ENCODE data around the gene HNRNPA3.
"Not testable (repeated sequence)": the region's sequence is repeated elsewhere in the genome, so short reads cannot be mapped to it uniquely, and the experiment has no call there.

Gene HNRNPA3

DNA sequence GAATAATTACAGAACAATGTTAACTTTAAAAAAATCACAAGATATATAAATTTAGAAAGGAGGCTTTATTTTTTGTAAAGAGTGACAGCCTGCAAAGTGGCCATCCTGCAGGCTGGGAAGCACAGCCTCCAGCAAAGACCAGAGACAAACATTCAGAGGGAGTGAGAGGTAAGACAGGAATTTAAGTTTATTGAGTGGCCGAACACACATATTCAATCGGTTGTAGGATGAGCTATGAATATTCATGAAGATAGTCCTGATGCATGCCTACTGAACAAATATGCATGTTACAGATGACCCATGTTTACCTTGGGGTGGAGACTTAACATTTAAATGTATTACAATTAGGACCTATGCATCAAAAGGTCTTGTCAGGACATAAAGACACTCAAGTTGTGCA, 33.4 kb upstream of the HNRNPA3 start:
- TF ChIP-seq, protein P1, sequence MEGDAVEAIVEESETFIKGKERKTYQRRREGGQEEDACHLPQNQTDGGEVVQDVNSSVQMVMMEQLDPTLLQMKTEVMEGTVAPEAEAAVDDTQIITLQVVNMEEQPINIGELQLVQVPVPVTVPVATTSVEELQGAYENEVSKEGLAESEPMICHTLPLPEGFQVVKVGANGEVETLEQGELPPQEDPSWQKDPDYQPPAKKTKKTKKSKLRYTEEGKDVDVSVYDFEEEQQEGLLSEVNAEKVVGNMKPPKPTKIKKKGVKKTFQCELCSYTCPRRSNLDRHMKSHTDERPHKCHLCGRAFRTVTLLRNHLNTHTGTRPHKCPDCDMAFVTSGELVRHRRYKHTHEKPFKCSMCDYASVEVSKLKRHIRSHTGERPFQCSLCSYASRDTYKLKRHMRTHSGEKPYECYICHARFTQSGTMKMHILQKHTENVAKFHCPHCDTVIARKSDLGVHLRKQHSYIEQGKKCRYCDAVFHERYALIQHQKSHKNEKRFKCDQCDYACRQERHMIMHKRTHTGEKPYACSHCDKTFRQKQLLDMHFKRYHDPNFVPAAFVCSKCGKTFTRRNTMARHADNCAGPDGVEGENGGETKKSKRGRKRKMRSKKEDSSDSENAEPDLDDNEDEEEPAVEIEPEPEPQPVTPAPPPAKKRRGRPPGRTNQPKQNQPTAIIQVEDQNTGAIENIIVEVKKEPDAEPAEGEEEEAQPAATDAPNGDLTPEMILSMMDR (IDR thresholded peaks at IDR 0.05; ENCODE audit: control insufficient read depth, extremely low read depth, insufficient read depth): no peak
- no peak overlapping the region for H3K4me3 ChIP-seq (ENCODE audit: low read depth, low read length)
- no peak for DNase-seq (ENCODE audit: low read depth)

DNA sequence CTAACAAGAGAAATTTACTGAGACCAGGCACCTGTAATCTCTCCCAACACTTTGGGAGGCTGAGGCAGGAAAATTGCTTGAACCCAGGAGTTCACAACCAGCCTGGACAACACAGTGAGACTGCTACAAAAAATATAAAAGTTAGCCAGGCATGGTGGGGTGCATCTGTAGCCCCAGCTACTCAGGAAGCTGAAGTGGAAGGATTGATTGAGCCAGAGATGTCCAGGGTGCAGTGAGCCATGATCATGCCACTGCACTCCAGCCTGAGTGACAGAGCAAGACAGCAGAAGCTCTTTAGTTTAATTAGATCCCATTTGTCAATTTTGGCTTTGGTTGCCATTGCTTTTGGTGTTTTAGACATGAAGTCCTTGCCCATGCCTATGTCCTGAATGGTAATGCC, 32.9 kb upstream of the HNRNPA3 start:
- DNase-seq (ENCODE audit: low read depth); H3K4me3 ChIP-seq (ENCODE audit: low read depth, low read length): not testable (repeated sequence)

GRCh38 chr2:177180269-177181000, 32.2 kb upstream of the HNRNPA3 start:
- H3K4me3 ChIP-seq (ENCODE audit: low read depth, low read length): no peak overlapping the region

DNA sequence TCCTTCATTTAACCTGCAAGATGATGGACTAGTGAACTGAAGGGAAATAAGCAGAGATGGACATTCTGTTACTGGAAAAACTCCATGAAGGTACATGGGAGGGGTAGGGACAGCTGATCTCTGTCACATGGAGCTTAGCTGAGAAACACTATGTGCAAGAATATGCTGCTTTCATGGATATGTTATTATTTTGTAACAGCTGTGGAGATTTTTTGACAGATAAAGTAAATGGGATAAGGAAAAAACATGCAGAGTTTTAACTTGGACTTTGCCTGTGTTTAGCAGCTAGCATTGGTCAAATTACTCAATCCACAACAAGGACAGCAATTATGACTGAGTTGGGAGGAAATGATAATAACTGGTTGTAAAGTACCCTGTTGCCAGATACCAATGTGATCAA, 28.7 kb upstream of the HNRNPA3 start:
- no peak for DNase-seq (ENCODE audit: low read depth)
- TF ChIP-seq, protein P1 (IDR thresholded peaks at IDR 0.05; ENCODE audit: control insufficient read depth, extremely low read depth, insufficient read depth): no peak
- no peak overlapping the region for H3K4me3 ChIP-seq (ENCODE audit: low read depth, low read length)

More at GRCh38 chr2:177180269-177181000, 32.2 kb upstream of the HNRNPA3 start:
- TF ChIP-seq, protein P1 (IDR thresholded peaks at IDR 0.05; ENCODE audit: control insufficient read depth, extremely low read depth, insufficient read depth): no peak
- no peak for DNase-seq (ENCODE audit: low read depth)

- H3K4me3 ChIP-seq (ENCODE audit: low read depth, low read length): no peak overlapping the region
- TF ChIP-seq, protein P1 (IDR thresholded peaks at IDR 0.05; ENCODE audit: control insufficient read depth, extremely low read depth, insufficient read depth): no peak
- no peak for DNase-seq (ENCODE audit: low read depth)
Observed at GRCh38 chr2:177184606-177185005, 28.0 kb upstream of the HNRNPA3 start.

DNA sequence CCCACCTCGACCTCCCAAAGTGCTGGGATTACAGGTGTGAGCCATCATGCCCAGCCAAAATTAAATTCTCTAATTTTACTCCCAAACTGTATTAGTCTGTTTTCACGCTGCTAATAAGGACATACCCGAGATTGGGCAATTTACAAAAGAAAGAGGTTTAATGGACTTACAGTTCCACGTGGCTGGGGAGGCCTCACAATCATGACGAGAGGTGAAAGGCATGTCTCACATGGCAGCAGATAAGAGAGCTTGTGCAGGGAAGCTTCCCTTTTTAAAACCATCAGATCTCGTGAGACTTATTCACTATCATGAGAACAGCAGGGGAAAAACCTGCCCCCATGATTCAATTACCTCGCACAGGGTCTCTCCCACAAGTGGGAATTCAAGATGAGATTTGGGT, 26.6 kb upstream of the HNRNPA3 start:
- H3K4me3 ChIP-seq (ENCODE audit: low read depth, low read length); DNase-seq (ENCODE audit: low read depth): not testable (repeated sequence)

DNA sequence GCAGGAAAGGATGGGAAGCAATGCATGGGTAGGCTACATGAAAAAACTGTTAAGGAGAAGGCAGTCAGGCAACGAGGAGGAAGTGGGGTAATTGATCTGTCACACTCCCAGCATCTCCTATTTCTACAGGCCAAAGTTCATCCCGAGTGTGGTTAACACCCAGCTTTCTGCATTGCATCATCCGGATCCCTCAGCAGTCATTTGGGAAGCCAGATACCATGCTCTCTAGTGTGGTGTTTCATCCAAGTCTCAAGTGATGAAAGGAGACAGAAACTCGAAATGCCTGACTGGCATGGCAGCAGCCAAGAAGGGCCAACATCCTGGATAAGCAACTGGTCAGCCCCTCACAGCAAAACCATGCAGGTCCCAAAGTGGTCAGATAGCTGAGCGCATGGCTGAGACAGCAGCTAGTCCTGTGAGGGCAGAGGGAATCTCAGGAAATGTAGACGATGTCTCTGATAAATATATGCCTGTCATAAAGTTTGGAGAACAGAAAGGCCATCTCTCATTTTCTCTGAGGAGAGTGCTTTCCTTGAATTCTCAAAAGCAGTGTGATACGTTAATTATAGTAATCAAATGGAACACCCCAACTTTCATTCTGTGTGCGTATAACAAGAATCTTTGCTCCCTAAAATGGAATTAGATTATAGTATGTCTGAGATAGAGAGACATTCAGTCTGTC, 24.8 kb upstream of the HNRNPA3 start:
- no peak overlapping the region for H3K4me3 ChIP-seq (ENCODE audit: low read depth, low read length)
- TF ChIP-seq, protein P1 (IDR thresholded peaks at IDR 0.05; ENCODE audit: control insufficient read depth, extremely low read depth, insufficient read depth): no peak
- no peak for DNase-seq (ENCODE audit: low read depth)
